Fibroblast of lung (primary cell): ENCODE data around the gene BCAS3.
"Not testable (repeated sequence)": the region's sequence is repeated elsewhere in the genome, so short reads cannot be mapped to it uniquely, and the experiment has no call there.

Source experiments
- CTCF ChIP-seq, 2 donors: IDR thresholded peaks in 1 of 2; conservative IDR thresholded peaks in 1 of 2; 1 replicate in 1 of 2; 2 replicates in 1 of 2; pipeline ENCODE4 v1.5.1; 2011 to 2012; ENCODE audit warnings: low read length in 2 of 2, control low read depth in 1 of 2, inconsistent platforms in 1 of 2, low read depth in 1 of 2, mild to moderate bottlenecking in 1 of 2
- EZH2 ChIP-seq: IDR thresholded peaks from 2 replicates; pipeline ENCODE4 v1.5.1; 2012; ENCODE audit warnings: low read length, control low read depth, mild to moderate bottlenecking; ENCODE audit errors: missing control alignments

GRCh38 chr17:61429831-61430230 lies 752.2 kb downstream of the BCAS3 start:
- TF ChIP-seq EZH2; CTCF (conservative IDR thresholded peaks at IDR 0.05 in 1 of 2, IDR thresholded peaks at IDR 0.05 in 1 of 2; ENCODE audit: low read depth in 1 of 2, low read length in 2 of 2): not testable (repeated sequence)
